NT2/D1 (cell line): ENCODE data around the gene PLCB4.

Experiments used
- SUZ12 ChIP-seq: IDR thresholded peaks from 2 replicates; pipeline ENCODE4 v1.6.1; 2011; ENCODE audit not compliant: insufficient read length, insufficient read depth; ENCODE audit errors: extremely low read depth
- ZNF274 ChIP-seq: IDR thresholded peaks from 2 replicates; pipeline ENCODE4 v1.6.1; 2011; ENCODE audit warnings: mild to moderate bottlenecking, low read depth, low read length

GRCh38 chr20:9417665-9418064 is 348.8 kb downstream of the PLCB4 start:
- TF ChIP-seq SUZ12 (no peak), ZNF274 (no peak)
